GM19035 (cell line): Measurements from ENCODE around the gene CMTM2.

Experiments
- ATAC-seq: cut with Tn5 transposase; IDR thresholded peaks from one replicate; pipeline ENCODE4 v1.9.1; 2021; ENCODE audit not compliant: unreplicated experiment

CMTM2 gene

GRCh38 chr16:66578651-66579531 is at the start of gene CMTM2:
Gene CMTM2, plus strand, starts transcription at chr16:66579463. Its CDS starts 145 bp downstream, at chr16:66579608.
- no peak for ATAC-seq

DNA sequence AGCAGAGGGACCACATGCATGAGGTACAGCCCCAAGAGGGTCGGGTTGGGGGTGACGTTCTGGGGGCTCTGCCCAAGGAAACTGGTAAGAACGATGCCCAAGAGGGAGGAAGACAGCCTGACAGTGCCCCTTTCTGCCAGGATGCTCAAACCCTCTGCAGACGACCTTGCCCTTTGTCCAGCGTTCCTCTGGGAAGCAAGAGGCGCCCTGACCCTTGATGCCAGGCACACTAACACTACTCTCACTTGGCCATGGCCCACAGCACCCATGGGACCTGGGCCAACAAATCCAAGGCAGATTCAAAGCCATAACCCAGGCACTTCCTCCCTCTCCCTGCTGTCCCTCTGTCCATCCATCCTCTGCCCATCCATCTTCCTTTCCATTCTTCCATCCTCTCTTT is 49.8 kb upstream of the CMTM2 start:
- no peak for ATAC-seq

GRCh38 chr16:66534376-66534799 is 44.9 kb upstream of the CMTM2 start:
- ATAC-seq: no peak

DNA sequence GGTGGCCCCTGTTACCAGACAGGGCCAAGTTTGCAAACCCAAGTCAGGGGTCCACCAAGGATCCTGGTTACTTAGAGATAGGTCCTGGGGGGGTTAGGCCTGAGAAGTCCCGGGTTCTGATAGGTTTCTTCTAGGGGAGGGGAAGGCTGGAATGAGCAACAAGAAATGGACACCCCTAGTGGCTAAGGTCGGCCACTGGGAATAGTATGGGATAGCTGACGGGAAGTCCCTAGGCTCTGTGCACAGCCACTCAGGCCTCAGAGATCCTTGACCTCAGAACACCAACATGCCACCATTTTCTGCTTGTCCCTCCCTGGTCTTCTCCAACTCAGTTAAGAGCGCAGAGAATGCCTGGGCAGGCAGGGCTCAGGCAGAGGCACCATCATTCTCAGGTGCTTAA is 42.7 kb upstream of the CMTM2 start:
- ATAC-seq: no peak

- ATAC-seq: no peak
Measured at GRCh38 chr16:66537236-66537635, 42.0 kb upstream of the CMTM2 start.

DNA sequence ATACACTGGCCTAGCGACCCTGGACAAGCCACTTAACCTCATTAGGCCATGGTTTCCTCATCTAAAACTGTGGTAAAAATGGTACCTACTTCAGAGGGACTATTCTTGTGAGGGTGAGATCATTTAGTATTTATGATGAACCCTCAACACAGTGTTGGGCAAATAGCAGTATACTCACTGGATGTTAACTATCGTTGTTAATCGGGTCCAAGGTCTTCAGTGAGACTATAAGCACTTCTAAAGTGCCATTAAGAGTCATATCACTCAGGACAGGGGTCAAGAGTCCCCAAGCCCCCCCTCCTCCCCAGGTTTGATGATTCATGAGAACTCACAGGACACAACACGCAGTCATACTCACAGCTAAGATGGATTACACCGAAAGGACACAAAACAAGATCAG is 40.4 kb upstream of the CMTM2 start:
- ATAC-seq: no peak

- ATAC-seq: peak; percentile 53
Measured at GRCh38 chr16:66539623-66540469, 39.4 kb upstream of the CMTM2 start.

DNA sequence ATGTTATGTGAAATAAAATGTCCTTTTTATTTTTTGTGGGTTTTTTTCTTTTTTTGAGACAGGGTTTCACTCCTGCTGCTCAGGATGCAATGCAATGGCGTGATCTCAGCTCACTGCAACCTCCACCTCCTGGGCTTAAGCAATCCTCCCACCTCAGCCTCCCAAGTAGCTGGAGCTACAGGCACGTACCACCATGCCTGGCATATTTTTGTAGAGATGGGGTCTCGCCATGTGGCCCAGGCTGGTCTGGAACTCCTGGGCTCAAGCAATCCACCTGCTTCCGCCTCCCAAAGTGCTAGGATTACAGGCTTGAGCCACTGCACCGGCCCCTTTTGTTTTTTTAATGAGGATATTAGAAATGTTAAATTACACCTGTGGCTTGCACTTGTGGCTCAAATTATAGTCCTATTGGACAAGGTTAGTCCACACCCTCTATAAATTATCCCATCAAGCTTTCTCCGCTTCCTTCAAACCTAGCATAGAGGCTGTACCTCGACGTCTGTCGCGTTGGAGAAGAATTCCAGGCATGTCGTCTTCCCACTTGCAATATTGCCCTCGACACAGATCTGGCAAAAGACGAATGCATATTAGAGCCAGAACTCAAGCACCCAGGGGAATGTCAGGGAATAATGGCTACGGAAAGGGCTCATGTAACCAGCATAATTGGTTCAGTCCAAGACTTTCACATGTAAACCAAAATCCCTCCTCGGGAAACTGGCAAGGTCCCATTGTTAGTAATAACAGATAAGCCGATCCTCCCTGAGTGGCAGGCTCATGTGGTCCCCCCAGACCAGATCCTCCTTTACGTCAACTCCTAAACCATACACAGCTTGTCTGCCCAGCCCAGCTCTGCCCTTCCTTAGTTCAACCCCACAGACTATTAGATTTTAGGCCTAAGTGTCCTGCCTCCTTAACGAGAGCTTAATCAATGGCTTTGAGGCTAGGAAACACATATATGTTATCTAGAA is 37.6 kb upstream of the CMTM2 start:
- no peak for ATAC-seq

- ATAC-seq: no peak
Measured at GRCh38 chr16:66542396-66542795, 36.9 kb upstream of the CMTM2 start.

DNA sequence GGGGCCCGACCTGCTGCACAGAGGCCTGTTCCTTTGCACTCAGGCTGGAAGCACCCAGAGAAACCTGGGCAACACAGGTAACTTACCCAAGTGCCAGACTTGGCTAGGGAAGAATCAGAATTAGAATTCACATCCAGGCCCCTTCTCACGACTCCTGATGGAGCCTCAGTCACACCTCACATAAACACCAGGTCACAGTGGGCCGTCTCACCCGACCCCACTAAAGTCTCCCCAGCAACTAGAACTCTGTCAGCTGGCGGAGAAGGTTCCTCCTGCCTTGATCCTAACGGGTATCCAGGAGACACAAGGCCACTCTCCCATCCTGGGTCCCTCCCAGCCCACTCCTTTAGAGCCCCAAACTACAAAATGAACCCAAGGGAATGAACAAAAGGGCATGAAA is 35.7 kb upstream of the CMTM2 start:
- no peak for ATAC-seq

DNA sequence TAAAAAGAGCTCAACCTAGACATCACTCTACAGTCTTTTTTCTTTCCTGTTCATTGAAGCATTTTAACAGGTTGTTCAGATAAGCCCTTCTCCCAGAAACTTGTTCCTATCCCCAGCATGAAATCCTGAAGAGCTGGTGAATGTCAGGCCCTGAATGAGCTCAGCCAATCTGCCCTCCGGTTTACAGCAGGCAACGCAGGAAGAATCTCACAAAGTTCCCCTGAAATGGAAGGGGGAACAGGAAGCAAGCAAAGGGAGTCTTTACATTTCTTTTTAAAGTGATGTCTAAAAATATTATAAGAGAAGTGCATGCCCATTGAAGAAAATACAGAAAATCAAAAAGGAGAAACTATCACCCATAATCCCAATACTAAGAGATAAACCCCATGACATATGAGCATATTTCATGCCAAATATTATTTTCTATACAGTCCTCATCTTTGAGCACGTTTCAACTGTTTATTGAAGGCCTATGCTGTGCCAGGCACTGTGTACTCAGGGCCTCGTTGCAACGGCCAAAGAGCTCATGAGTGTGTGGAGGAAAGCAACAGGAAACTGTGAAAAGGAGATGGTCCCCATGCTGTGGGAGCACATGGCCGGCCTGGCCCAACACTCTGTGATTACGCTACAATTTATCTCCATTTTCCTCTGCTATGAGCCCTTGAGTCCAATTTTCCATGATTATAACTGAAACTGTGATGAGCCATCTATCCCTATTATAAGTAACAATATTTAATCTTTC is 35.1 kb upstream of the CMTM2 start:
- ATAC-seq: no peak

DNA sequence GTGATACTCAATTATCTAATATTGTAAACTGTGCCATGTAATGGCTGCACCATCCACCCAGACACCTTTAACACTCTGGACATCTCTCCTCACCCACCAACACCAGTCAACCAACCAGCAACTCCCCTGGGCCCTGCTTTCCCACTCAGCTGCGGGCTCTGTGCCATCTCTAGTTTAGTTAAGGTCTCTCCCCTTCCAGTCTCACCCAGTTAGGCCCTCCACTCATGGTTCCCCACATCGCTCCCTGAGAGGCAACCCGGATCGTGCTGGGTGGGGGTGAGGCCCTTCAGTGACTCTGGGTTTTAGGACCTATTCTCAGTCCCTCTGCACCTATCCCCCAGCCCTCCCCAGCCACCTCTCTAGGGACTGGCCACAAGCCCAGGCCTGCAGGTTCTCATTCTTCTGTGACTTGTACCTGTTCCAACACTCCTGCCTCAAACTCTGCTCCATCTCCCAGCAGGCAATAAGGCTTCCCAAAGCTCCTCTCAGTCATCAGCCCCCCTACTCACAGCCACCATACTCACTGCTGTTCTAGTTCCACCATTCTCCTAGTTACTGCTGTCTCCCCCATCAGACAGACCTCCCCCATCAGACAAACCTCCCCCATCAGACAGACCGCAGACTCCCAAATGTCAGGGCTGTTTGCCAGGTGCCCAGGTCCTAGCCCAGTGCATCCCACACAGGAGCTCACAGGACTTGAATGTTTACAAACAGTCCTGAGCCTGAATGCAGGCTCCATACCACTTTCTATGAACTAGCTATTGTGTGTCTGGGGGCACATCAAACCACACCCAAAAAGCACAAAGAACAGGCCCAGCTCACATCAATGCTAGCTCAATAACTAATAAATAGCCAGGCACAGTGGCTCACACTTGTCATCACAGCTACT is 31.9 kb upstream of the CMTM2 start:
- no peak for ATAC-seq

- ATAC-seq: no peak
Measured at GRCh38 chr16:66548068-66548467, 31.2 kb upstream of the CMTM2 start.

DNA sequence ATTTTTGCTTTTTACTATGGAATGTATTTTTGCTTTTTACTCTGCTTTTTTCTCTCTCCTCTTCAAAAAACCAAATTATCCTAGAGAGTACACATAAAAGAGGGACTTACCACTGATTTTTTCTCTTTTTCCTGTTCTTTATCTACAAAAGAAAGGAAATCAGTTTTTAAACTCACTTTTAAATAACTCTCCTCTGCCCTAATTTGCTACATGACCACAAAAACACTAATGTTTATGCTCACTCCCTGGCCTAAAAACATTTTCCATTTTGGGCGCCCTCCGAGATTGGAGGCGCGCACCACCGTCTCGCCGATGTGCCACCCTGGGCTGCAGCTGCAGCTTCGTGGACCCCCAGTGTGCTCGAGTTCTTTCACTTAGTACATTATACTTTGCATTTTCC is 30.4 kb upstream of the CMTM2 start:
- no peak for ATAC-seq

DNA sequence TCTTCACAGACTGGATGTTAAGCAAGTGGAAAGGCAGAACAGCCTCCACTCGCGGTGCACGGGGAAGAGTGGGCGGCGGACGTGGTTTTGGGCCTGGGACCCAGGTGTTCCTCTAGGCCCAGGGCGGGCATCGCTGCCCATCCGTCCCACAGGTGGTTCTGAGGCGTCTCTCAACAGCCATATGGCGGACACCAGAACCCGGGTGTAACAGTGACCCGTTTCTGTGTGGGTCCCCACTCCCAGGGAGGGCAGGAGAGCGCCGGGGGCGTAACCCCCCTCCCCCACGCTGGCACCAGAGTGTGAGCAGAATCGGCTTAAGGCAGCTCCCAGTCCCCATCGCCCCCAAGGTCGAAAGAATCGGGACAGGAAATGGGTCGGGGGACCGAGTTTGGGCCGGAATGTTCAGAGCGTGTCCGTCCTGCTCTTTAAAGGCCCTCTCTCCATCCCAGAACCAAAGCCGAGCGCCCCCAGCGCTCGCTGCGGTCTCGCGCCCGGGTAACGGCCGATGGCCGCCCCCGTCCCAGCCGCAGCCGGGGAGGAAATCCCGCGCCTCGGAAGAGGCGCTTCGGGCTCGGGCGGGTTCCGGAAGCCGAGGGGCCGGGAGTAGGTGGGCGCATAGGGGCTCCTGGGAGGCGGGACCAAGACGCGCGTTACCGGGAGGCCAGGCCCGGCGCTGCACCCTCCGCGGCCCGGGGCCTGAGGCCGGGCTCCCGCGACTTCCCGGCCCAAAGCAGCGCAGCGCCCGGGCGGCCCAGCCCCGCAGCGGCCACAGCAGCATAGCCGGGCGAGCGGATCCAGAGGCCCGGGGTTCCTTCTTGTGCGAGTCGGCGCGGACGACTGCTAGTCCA is 29.8 kb upstream of the CMTM2 start, which contains the start of gene TK2:
TSS of gene TK2 (minus strand) at position 839 of the 848 bp plus-strand sequence. CDS start at position 778, 61 bp downstream.
- ATAC-seq: no peak

GRCh38 chr16:66551348-66551759 is 27.9 kb upstream of the CMTM2 start:
- no peak for ATAC-seq

DNA sequence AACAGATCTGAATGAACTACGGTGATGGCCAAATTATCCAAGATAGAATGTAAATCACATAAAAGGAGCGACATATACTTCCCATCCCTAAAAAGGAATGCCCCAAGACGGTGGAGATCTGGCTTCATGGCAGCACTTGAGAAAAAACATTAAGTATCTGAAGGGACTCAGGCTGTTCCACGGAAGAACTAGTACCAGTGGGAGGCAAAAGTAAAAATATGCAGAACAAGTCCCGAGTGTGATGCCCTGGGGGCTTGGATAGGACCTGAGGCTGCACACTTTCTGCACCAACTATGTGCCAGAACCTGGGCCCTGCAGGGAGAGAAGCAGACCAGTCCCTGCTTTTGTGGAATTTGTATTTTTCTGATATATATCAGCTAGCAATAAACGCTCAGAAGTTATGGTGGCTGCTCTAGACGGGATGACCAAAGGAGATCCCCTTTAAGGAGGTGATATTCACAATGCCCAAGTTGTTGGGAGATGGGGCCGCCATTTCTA is 27.4 kb upstream of the CMTM2 start:
- peak; percentile 18 for ATAC-seq
